K562 (cell line): ENCODE data around the gene C3orf52.

Experiments
- CREM ChIP-seq: IDR thresholded peaks from 2 replicates; pipeline ENCODE4 v1.6.1; 2014; ENCODE audit warnings: antibody characterized with exemption, low read depth
- ESRRA ChIP-seq: fragments of 450-650 bp; IDR thresholded peaks from 2 replicates; pipeline ENCODE4 v1.6.1; 2014; ENCODE audit warnings: low read depth, mild to moderate bottlenecking, moderate library complexity, borderline replicate concordance
- HDGF ChIP-seq: fragments of 450-650 bp; IDR thresholded peaks from 2 replicates; pipeline ENCODE4 v1.6.1; 2016
- KDM1A ChIP-seq, 2 experiments: fragments of 450-650 bp; IDR thresholded peaks; 2 replicates each; pipeline ENCODE4 v1.6.1; 2016; ENCODE audit warnings: mild to moderate bottlenecking in 2 of 2
- MAZ ChIP-seq, 2 experiments: fragments of 450-650 bp in 1 of 2; sonication (generic) in 1 of 2; formaldehyde crosslinking; IDR thresholded peaks in 1 of 2; conservative IDR thresholded peaks in 1 of 2; 2 replicates each; pipeline versions ENCODE4 v1.4.0 to v1.5.0; 2020; ENCODE audit warnings: mild to moderate bottlenecking in 1 of 2, missing genetic modification reagents in 1 of 2
- SP1 ChIP-seq: sonication (generic); formaldehyde crosslinking; IDR thresholded peaks from 2 replicates; pipeline ENCODE4 v1.8.1; 2022; ENCODE audit warnings: mild to moderate bottlenecking, missing genetic modification reagents
- SREBF1 ChIP-seq: fragments of 150-350 bp; IDR thresholded peaks from 2 replicates; pipeline ENCODE4 v1.6.1; 2014; ENCODE audit warnings: antibody characterized with exemption, low read depth, low read length, borderline replicate concordance
- TCF7 ChIP-seq: sonication (generic); IDR thresholded peaks from 2 replicates; pipeline ENCODE4 v1.6.1; 2016; ENCODE audit warnings: antibody characterized with exemption, borderline replicate concordance
- TF ChIP-seq, protein P1 (sequence below): sonication (generic); formaldehyde crosslinking; IDR thresholded peaks from 2 replicates; pipeline ENCODE4 v1.8.0; 2023; ENCODE audit warnings: mild to moderate bottlenecking, missing genetic modification reagents

DNA sequence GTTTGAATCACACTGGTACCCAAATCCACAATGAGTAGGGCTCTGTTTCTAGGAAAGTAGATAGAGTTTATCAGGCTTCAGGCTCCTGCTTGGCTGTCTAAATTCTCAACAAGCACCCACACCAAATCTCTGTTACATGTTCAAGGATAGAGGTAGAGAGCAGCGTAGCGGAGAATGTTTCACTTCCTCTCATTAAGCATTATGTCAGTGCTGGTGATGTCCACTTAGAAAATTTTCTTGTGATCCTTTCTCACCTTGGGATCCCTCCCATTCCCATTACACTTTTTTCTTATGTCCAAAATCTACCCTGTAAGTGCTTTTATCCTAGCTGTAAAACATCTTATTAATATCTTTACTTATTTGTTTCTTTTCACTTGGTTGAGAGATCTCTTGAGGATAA, 81.6 kb downstream of the C3orf52 start:
- no peak for TF ChIP-seq HDGF
- no peak for TF ChIP-seq TCF7
- no peak for TF ChIP-seq KDM1A (IDR thresholded peaks at IDR 0.05)
- TF ChIP-seq ESRRA, result no peak
- TF ChIP-seq CREM, result no peak
- TF ChIP-seq, protein P1, sequence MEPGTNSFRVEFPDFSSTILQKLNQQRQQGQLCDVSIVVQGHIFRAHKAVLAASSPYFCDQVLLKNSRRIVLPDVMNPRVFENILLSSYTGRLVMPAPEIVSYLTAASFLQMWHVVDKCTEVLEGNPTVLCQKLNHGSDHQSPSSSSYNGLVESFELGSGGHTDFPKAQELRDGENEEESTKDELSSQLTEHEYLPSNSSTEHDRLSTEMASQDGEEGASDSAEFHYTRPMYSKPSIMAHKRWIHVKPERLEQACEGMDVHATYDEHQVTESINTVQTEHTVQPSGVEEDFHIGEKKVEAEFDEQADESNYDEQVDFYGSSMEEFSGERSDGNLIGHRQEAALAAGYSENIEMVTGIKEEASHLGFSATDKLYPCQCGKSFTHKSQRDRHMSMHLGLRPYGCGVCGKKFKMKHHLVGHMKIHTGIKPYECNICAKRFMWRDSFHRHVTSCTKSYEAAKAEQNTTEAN (CRISPR knock-in tag), result no peak
- no peak for TF ChIP-seq SREBF1
- TF ChIP-seq SP1 (CRISPR knock-in tag), result no peak
- TF ChIP-seq MAZ (CRISPR knock-in tag; conservative IDR thresholded peaks at IDR 0.05 in 1 of 2, IDR thresholded peaks at IDR 0.05 in 1 of 2), result no peak
